ENCODE measurements around the gene PRM1. TPM values are rescaled to one million over a fixed set of nuclear protein-coding genes. Genes with fewer than 3 reads are reported as not detected.

Gene PRM1
- total and polyA plus RNA-seq, 2 of the 13 experiments (the other 11 are each of a cell fraction or from before 2014, with no cell fraction given), result not detected

GRCh38 chr16:11258553-11259492, 22.3 kb downstream of the PRM1 start (continued):
- TF ChIP-seq ZNF776 (CRISPR knock-in tag; IDR thresholded peaks at IDR 0.05) (0 out of 2 replicates have a peak, but pooled peaks have one; percentile 59), TFAP4 (IDR thresholded peaks at IDR 0.05; ENCODE audit: borderline replicate concordance, low read depth) (peak; percentile 19; the same call in 1 of the 2 replicates), HNF1A (IDR thresholded peaks at IDR 0.05; ENCODE audit: low read depth) (no peak), HNF1A (CRISPR knock-in tag; IDR thresholded peaks at IDR 0.05; ENCODE audit: borderline replicate concordance) (peak; percentile 23; the same call in 1 of the 2 replicates), ZNF138 (CRISPR knock-in tag; IDR thresholded peaks at IDR 0.05; ENCODE audit: low read depth) (0 out of 2 replicates have a peak, but pooled peaks have one; percentile 77), SALL1 (CRISPR knock-in tag; IDR thresholded peaks at IDR 0.05) (peak; percentile 87), TGIF2 (CRISPR knock-in tag; IDR thresholded peaks at IDR 0.05) (peak; percentile 86), POLR2AphosphoS5 (IDR thresholded peaks at IDR 0.05; ENCODE audit: low read depth, low read length) (0 out of 2 replicates have a peak, but pooled peaks have one; percentile 26), DMAP1 (CRISPR knock-in tag; IDR thresholded peaks at IDR 0.05) (0 out of 2 replicates have a peak, but pooled peaks have one; percentile 29), SMC3 (IDR thresholded peaks at IDR 0.05; ENCODE audit: low read length) (no peak; the same call in 1 of the 2 replicates), NR2F6 (IDR thresholded peaks at IDR 0.05) (peak; percentile 51), NR2F6 (CRISPR knock-in tag; IDR thresholded peaks at IDR 0.05) (peak; percentile 86), RCOR2 (CRISPR knock-in tag; IDR thresholded peaks at IDR 0.05) (peak; percentile 56), ETV5 (CRISPR knock-in tag; IDR thresholded peaks at IDR 0.05; ENCODE audit: borderline replicate concordance) (peak; percentile 49; the same call in 1 of the 2 replicates), ZNF460 (CRISPR knock-in tag; IDR thresholded peaks at IDR 0.05; ENCODE audit: borderline replicate concordance) (peak; percentile 9; the same call in 1 of the 2 replicates), ZNF225 (CRISPR knock-in tag; IDR thresholded peaks at IDR 0.05) (no peak), ETS1 (CRISPR knock-in tag; IDR thresholded peaks at IDR 0.05) (no peak), ZNF710 (CRISPR knock-in tag; IDR thresholded peaks at IDR 0.05; ENCODE audit: borderline replicate concordance) (peak; percentile 46; the same call in 1 of the 2 replicates), TOPORS (CRISPR knock-in tag; IDR thresholded peaks at IDR 0.05) (no peak)
